Upper lobe of right lung (tissue), 1 donor: Measurements from ENCODE around the gene CNIH3. TPM values are rescaled to one million over a fixed set of nuclear protein-coding genes. Genes with fewer than 3 reads are reported as not detected.

Experiments
- ATAC-seq: fragments of 200-7000 bp; cut with Tn5 transposase; one replicate; pipeline ENCODE4 v1.9.1; 2020; ENCODE audit warnings: mild to moderate bottlenecking, moderate library complexity
- DNase-seq: peaks from one replicate; pipeline ENCODE4 v3.0.0-alpha.2; 2020
- H3K27ac ChIP-seq: fragments of 200-600 bp; one replicate; pipeline ENCODE4 v1.8.0; 2022
- H3K27me3 ChIP-seq: fragments of 200-600 bp; one replicate; pipeline ENCODE4 v1.8.0; 2022; ENCODE audit warnings: mild to moderate bottlenecking
- H3K36me3 ChIP-seq: fragments of 200-600 bp; one replicate; pipeline ENCODE4 v1.8.0; 2022
- H3K4me1 ChIP-seq: fragments of 200-600 bp; one replicate; pipeline ENCODE4 v1.8.0; 2022
- H3K4me3 ChIP-seq: fragments of 200-600 bp; one replicate; pipeline ENCODE4 v1.8.0; 2022; ENCODE audit warnings: mild to moderate bottlenecking
- H3K9me3 ChIP-seq: fragments of 200-600 bp; one replicate; pipeline ENCODE4 v1.8.0; 2022
- intact Hi-C: fragments of 100-400 bp; cut with DNase I; formaldehyde crosslinking; loops from one replicate; pipeline ENCODE4 v1.11.0; 2022
- total RNA-seq: library from RNA; stranded (reverse); fragmentation: NEBNext Ultra II Directional; extraction: Animal tissue kit (Norgen Biotek cat#: 25700); gene quantifications from one replicate; pipeline ENCODE4 v1.2.1, GENCODE V29; 2021
- TF ChIP-seq, protein P1 (sequence below): fragments of 200-600 bp; IDR thresholded peaks from one replicate; pipeline ENCODE4 v1.8.0; 2022; ENCODE audit warnings: antibody characterized with exemption
- donor health status: DM: no; HTN: yes; CAD: no; lungs with severe emphysema.

Gene CNIH3
- total RNA-seq, 1 donor from 2014 or later: 4.8 TPM

DNA sequence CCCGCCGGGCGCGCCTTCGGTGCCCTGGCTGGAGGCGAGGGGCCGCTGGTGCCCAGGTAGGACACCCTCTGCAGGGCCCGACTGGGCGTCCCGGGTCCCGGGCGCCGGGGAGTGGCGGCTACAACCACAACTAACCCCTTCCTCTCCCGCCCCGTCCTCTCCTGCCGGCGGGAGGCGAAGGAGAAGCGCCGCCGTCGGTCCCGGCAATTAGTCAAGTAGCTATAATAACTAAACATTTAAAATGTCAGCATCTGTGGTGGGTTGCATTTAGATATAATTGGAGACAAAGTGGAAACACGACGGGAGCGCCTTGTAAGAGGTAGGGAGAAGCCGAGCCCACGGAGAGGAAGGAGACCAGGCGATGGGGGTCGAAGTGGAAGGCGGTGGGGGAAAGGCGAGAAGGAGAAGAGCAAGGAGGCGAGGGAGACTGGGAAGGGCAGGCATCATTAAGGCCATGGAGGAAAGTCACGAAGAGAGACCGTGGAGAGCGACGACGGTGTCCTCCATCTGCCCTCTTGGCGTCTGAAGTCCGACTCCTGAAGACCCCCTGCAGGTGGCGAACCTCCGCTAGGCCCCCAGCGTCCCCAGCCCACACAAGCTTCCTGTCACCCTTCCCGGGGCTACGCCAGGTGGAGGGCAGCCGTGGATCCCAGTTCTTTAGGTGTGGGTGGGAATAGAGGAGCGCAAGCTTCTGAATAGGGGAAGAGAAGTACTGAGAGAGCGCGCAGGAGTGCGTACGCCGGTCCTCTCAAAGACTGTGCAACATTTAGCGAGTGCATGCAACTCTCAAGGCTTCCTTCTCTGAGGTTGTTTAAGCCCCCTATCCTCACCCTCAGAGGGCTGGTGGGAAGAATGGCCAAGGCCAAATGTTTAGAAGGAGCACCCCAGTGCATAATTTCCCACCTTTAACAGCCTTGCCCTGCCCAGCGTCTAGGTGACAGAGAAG, 1.6 kb downstream of the CNIH3 start:
- H3K27me3 ChIP-seq: peaks cover 39% of the 10 kb centered on the region

DNA sequence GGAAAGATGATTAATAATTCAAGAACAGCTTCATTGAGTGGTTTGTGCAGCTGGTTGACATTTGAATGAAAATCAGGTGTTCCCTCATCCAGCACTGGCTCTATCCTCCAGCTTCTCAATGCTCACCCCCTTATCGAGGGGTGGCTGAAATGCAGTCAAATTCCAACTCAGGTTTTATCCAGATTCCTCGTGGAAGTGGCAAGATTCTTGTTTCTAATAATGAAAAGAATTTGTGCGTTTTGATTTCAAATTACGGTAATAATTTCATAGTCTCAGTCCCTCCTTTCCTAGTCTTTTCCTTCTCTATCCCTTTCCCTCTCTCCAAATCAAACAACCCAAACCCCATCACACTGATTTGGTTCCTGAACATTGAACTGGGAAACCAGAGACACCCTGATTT, 3.1 kb downstream of the CNIH3 start:
- DNase-seq (no peak), ATAC-seq (no peak)
- peaks cover 39% of the 10 kb centered on the region for H3K27me3 ChIP-seq
- intact Hi-C loops: no loop called here
- H3K36me3 ChIP-seq: no peaks in the 10 kb centered on the region
- peaks cover 19% of the 10 kb centered on the region for H3K4me1 ChIP-seq
- no peak overlapping the region for H3K27ac ChIP-seq
- H3K4me3 ChIP-seq: no peak overlapping the region
- H3K9me3 ChIP-seq: no peaks in the 10 kb centered on the region
- TF ChIP-seq, protein P1, sequence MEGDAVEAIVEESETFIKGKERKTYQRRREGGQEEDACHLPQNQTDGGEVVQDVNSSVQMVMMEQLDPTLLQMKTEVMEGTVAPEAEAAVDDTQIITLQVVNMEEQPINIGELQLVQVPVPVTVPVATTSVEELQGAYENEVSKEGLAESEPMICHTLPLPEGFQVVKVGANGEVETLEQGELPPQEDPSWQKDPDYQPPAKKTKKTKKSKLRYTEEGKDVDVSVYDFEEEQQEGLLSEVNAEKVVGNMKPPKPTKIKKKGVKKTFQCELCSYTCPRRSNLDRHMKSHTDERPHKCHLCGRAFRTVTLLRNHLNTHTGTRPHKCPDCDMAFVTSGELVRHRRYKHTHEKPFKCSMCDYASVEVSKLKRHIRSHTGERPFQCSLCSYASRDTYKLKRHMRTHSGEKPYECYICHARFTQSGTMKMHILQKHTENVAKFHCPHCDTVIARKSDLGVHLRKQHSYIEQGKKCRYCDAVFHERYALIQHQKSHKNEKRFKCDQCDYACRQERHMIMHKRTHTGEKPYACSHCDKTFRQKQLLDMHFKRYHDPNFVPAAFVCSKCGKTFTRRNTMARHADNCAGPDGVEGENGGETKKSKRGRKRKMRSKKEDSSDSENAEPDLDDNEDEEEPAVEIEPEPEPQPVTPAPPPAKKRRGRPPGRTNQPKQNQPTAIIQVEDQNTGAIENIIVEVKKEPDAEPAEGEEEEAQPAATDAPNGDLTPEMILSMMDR: no peak

More for the DNA sequence above, 1.6 kb downstream of the CNIH3 start:
- ATAC-seq (no peak), DNase-seq (no peak)
- TF ChIP-seq, protein P1: no peak
- Histone ChIP-seq H3K36me3 (no peaks in the 10 kb centered on the region), H3K9me3 (no peaks in the 10 kb centered on the region), H3K4me3 (peak overlapping the region; percentile 46), H3K4me1 (peaks cover 19% of the 10 kb centered on the region), H3K27ac (no peak overlapping the region)
- intact Hi-C loops: no loop called here

DNA sequence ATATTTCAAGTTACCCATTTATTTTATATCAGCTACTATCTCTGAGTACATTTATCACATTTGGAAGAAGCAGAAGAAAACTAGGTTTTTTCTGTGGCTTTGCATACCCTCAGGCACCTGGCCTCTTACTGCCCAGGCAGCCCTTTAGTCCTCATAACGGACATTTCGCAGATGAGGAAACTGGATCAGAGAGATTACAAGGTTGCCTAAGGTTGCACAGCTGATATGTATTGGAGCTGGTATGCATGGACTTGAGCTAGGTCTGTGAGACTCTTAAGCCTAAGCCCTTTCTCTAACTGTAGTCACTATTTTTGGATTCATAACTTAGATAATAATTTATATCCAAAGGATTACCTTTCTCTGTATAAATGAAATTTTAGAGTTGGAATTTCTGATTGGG, 4.0 kb downstream of the CNIH3 start:
- no peak for DNase-seq
- ATAC-seq: no peak
- Histone ChIP-seq H3K27me3 (peaks cover 35% of the 10 kb centered on the region), H3K9me3 (no peaks in the 10 kb centered on the region), H3K36me3 (no peaks in the 10 kb centered on the region), H3K4me1 (peaks cover 19% of the 10 kb centered on the region), H3K27ac (no peak overlapping the region), H3K4me3 (no peak overlapping the region)
- intact Hi-C loops: no loop called here
- TF ChIP-seq, protein P1: no peak

DNA sequence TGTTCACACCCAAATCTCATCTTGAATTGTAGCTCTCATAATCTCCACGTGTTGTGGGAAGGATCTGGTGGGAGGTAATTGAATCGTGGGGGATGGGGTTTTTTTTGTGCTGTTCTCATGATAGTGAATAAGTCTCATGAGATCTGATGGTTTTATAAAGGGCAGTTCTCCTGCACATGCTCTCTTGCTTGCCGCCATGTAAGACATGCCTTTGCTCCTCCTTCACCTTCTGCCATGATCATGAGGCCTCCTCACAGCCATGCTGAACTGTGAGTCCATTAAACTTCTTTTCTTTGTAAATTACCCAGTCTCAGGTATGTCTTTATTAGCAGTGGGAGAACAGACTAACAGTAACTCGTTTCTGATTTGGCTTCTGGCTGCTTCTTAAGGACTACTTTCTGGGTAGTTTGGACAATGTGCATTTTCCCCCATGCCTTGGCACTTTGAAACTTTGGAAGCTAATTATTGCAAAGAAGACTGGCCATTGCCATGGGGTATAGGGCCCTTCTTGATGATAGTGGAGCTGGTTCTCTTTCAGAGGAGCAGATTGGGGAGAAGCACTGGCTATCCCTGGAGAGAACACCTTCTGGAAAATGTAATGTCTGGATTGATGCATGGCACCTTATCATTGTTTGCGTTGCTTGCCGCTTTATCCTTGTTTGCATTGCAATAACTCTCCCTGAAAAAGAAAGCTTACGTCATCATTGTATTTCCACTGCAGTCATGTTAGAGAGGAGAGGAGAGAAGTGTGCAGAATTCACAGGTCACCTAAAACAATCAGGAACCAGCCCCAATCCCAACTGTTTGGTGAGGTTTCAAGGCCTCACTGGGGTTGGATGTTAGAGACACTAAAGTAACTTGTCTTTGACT, 5.9 kb downstream of the CNIH3 start:
- intact Hi-C loops: no loop called here
- DNase-seq (no peak), ATAC-seq (no peak)
- Histone ChIP-seq H3K27me3 (peaks cover 16% of the 10 kb centered on the region), H3K36me3 (no peaks in the 10 kb centered on the region), H3K27ac (no peak overlapping the region), H3K4me3 (no peak overlapping the region), H3K4me1 (peaks cover 4% of the 10 kb centered on the region), H3K9me3 (no peaks in the 10 kb centered on the region)
- TF ChIP-seq, protein P1: no peak

DNA sequence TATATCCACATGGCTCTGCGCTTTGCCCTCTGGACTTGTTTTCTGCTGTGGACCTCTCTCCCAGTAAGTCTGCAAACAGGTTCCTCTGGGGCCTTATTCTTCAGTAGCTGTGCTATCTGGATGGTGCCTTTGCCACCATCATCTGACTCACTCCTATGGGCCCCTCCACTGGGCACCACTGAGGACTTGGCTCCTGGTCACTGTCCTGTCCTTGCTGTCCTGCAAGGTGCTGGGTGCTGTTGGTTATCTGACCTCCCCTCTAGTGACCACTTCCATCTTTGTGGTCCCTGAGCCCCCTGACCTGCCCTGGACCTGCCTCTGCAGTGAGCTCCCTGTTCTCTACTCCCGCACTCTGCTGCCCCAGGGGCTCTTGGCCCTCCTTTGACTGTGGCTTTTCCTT, 6.7 kb downstream of the CNIH3 start:
- TF ChIP-seq, protein P1: no peak
- ATAC-seq: no peak
- peaks cover 8% of the 10 kb centered on the region for H3K27me3 ChIP-seq

More for the DNA sequence above, 6.7 kb downstream of the CNIH3 start:
- no peak overlapping the region for H3K4me3 ChIP-seq
- H3K4me1 ChIP-seq: no peaks in the 10 kb centered on the region
- no peak for DNase-seq
- H3K27ac ChIP-seq: no peak overlapping the region
- H3K9me3 ChIP-seq: no peaks in the 10 kb centered on the region
- no peaks in the 10 kb centered on the region for H3K36me3 ChIP-seq
- intact Hi-C loops: no loop called here
